BLaER1 (cell line): ENCODE measurements around the gene MYOCD.
A peak's percentile ranks its signal among the peaks of the same experiment; 100 is the strongest.

Experiments used
- H3K27ac ChIP-seq: shearing (Covaris generic); formaldehyde crosslinking; 2 replicates; pipeline ENCODE4 v1.8.1; 2022
- H3K27me3 ChIP-seq: shearing (Covaris generic); formaldehyde crosslinking; 2 replicates; pipeline ENCODE4 v1.8.1; 2022
- H3K36me3 ChIP-seq: shearing (Covaris generic); formaldehyde crosslinking; 2 replicates; pipeline ENCODE4 v1.8.1; 2022
- H3K4me1 ChIP-seq: shearing (Covaris generic); formaldehyde crosslinking; 2 replicates; pipeline ENCODE4 v1.8.1; 2022
- H3K4me2 ChIP-seq: shearing (Covaris generic); formaldehyde crosslinking; 2 replicates; pipeline ENCODE4 v1.8.1; 2022
- H3K4me3 ChIP-seq: shearing (Covaris generic); formaldehyde crosslinking; 2 replicates; pipeline ENCODE4 v1.8.1; 2022
- H3K9ac ChIP-seq: shearing (Covaris generic); formaldehyde crosslinking; 2 replicates; pipeline ENCODE4 v1.8.1; 2022
- H3K9me3 ChIP-seq: shearing (Covaris generic); formaldehyde crosslinking; 2 replicates; pipeline ENCODE4 v1.8.1; 2022
- H4K20me1 ChIP-seq: shearing (Covaris generic); formaldehyde crosslinking; 2 replicates; pipeline ENCODE4 v1.8.1; 2022
- Cebpa-rat ChIP-seq: shearing (Covaris generic); IDR thresholded peaks from 2 replicates; pipeline ENCODE4 v1.8.1; 2022

MYOCD gene

GRCh38 chr17:12743046-12743445, 77.4 kb downstream of the MYOCD start:
- Histone ChIP-seq H3K4me2 (no peak overlapping the region), H3K4me3 (no peak overlapping the region), H3K9me3 (no peaks in the 10 kb centered on the region), H3K27me3 (no peaks in the 10 kb centered on the region), H3K36me3 (no peaks in the 10 kb centered on the region), H3K9ac (no peak overlapping the region), H4K20me1 (no peaks in the 10 kb centered on the region), H3K27ac (no peak overlapping the region), H3K4me1 (no peaks in the 10 kb centered on the region)
- TF ChIP-seq Cebpa-rat = no peak

- Histone ChIP-seq H3K9ac (no peak overlapping the region), H3K9me3 (no peaks in the 10 kb centered on the region), H3K4me2 (no peak overlapping the region), H4K20me1 (no peaks in the 10 kb centered on the region), H3K36me3 (no peaks in the 10 kb centered on the region), H3K4me3 (no peak overlapping the region), H3K27me3 (no peaks in the 10 kb centered on the region), H3K4me1 (no peaks in the 10 kb centered on the region), H3K27ac (no peak overlapping the region)
- TF ChIP-seq Cebpa-rat = no peak
Observed at GRCh38 chr17:12744298-12744697, 78.6 kb downstream of the MYOCD start.

- no peak overlapping the region for H3K4me3 ChIP-seq
- no peaks in the 10 kb centered on the region for H3K4me1 ChIP-seq
- no peak overlapping the region for H3K4me2 ChIP-seq
- no peaks in the 10 kb centered on the region for H3K27me3 ChIP-seq
- no peak overlapping the region for H3K9ac ChIP-seq
- H4K20me1 ChIP-seq = no peaks in the 10 kb centered on the region
- no peak for TF ChIP-seq Cebpa-rat
- no peak overlapping the region for H3K27ac ChIP-seq
- no peaks in the 10 kb centered on the region for H3K36me3 ChIP-seq
- no peaks in the 10 kb centered on the region for H3K9me3 ChIP-seq
Observed at GRCh38 chr17:12744786-12745185, 79.1 kb downstream of the MYOCD start.

GRCh38 chr17:12745486-12745885, 79.8 kb downstream of the MYOCD start:
- H3K9ac ChIP-seq = no peak overlapping the region
- no peaks in the 10 kb centered on the region for H3K4me1 ChIP-seq
- H3K36me3 ChIP-seq = no peaks in the 10 kb centered on the region
- no peak overlapping the region for H3K4me3 ChIP-seq
- no peaks in the 10 kb centered on the region for H3K9me3 ChIP-seq
- H4K20me1 ChIP-seq = no peaks in the 10 kb centered on the region
- H3K4me2 ChIP-seq = no peak overlapping the region
- no peak for TF ChIP-seq Cebpa-rat
- H3K27ac ChIP-seq = no peak overlapping the region
- H3K27me3 ChIP-seq = no peaks in the 10 kb centered on the region

- Histone ChIP-seq H3K4me3 (no peak overlapping the region), H3K27me3 (no peaks in the 10 kb centered on the region), H3K36me3 (no peaks in the 10 kb centered on the region), H3K4me2 (no peak overlapping the region), H3K9ac (no peak overlapping the region), H3K9me3 (no peaks in the 10 kb centered on the region), H3K27ac (no peak overlapping the region), H3K4me1 (no peaks in the 10 kb centered on the region), H4K20me1 (no peaks in the 10 kb centered on the region)
- no peak for TF ChIP-seq Cebpa-rat
Observed at GRCh38 chr17:12756786-12757185, 91.1 kb downstream of the MYOCD start.

- no peaks in the 10 kb centered on the region for H3K4me1 ChIP-seq
- H3K9me3 ChIP-seq = no peaks in the 10 kb centered on the region
- no peaks in the 10 kb centered on the region for H3K27me3 ChIP-seq
- H3K9ac ChIP-seq = no peak overlapping the region
- no peaks in the 10 kb centered on the region for H4K20me1 ChIP-seq
- H3K27ac ChIP-seq = no peak overlapping the region
- TF ChIP-seq Cebpa-rat = no peak
- H3K4me3 ChIP-seq = no peak overlapping the region
- no peak overlapping the region for H3K4me2 ChIP-seq
- no peaks in the 10 kb centered on the region for H3K36me3 ChIP-seq
Observed at GRCh38 chr17:12759090-12759489, 93.4 kb downstream of the MYOCD start.

- Histone ChIP-seq H3K9me3 (no peaks in the 10 kb centered on the region), H3K27ac (no peak overlapping the region), H3K36me3 (no peaks in the 10 kb centered on the region), H3K4me2 (no peak overlapping the region), H3K4me3 (no peak overlapping the region), H4K20me1 (no peaks in the 10 kb centered on the region), H3K27me3 (no peaks in the 10 kb centered on the region), H3K4me1 (no peaks in the 10 kb centered on the region), H3K9ac (no peak overlapping the region)
- no peak for TF ChIP-seq Cebpa-rat
Observed at GRCh38 chr17:12765548-12765947, 99.9 kb downstream of the MYOCD start.

GRCh38 chr17:12768255-12768654, 102.6 kb downstream of the MYOCD start:
- Histone ChIP-seq H4K20me1 (no peaks in the 10 kb centered on the region), H3K27me3 (no peaks in the 10 kb centered on the region), H3K9ac (no peak overlapping the region), H3K36me3 (no peaks in the 10 kb centered on the region), H3K4me3 (no peak overlapping the region), H3K4me2 (no peak overlapping the region), H3K9me3 (no peaks in the 10 kb centered on the region), H3K4me1 (no peaks in the 10 kb centered on the region), H3K27ac (no peak overlapping the region)
- no peak for TF ChIP-seq Cebpa-rat

- Histone ChIP-seq H3K4me3 (no peak overlapping the region), H3K27me3 (no peaks in the 10 kb centered on the region), H3K4me2 (no peak overlapping the region), H3K4me1 (no peaks in the 10 kb centered on the region), H4K20me1 (no peaks in the 10 kb centered on the region), H3K27ac (no peak overlapping the region), H3K36me3 (no peaks in the 10 kb centered on the region), H3K9ac (no peak overlapping the region), H3K9me3 (no peaks in the 10 kb centered on the region)
- no peak for TF ChIP-seq Cebpa-rat
Observed at GRCh38 chr17:12769981-12770380, 104.3 kb downstream of the MYOCD start.

- TF ChIP-seq Cebpa-rat = no peak
- no peak overlapping the region for H3K9ac ChIP-seq
- no peak overlapping the region for H3K4me3 ChIP-seq
- H3K27ac ChIP-seq = no peak overlapping the region
- no peaks in the 10 kb centered on the region for H3K27me3 ChIP-seq
- H3K4me1 ChIP-seq = no peaks in the 10 kb centered on the region
- H3K4me2 ChIP-seq = no peak overlapping the region
- no peaks in the 10 kb centered on the region for H3K36me3 ChIP-seq
- no peaks in the 10 kb centered on the region for H3K9me3 ChIP-seq
- H4K20me1 ChIP-seq = no peaks in the 10 kb centered on the region
Observed at GRCh38 chr17:12773153-12773552, 107.5 kb downstream of the MYOCD start.

GRCh38 chr17:12789075-12789480, 123.4 kb downstream of the MYOCD start:
- peak overlapping the region; percentile 96 for H3K4me2 ChIP-seq
- TF ChIP-seq Cebpa-rat = no peak
- H3K4me3 ChIP-seq = peak overlapping the region; percentile 91
- no peaks in the 10 kb centered on the region for H3K36me3 ChIP-seq
- H4K20me1 ChIP-seq = peaks cover 17% of the 10 kb centered on the region
- H3K4me1 ChIP-seq = peaks cover 15% of the 10 kb centered on the region
- peak overlapping the region; percentile 77 for H3K9ac ChIP-seq
- no peak overlapping the region for H3K27ac ChIP-seq
- H3K27me3 ChIP-seq = peaks cover 12% of the 10 kb centered on the region; the same call in 1 of the 2 replicates
- no peaks in the 10 kb centered on the region for H3K9me3 ChIP-seq
